ENCODE measurements around the gene TFF2. TPM values are rescaled to one million over a fixed set of nuclear protein-coding genes. Genes with fewer than 3 reads are reported as not detected.

TFF2 gene
- total and polyA plus RNA-seq, 11 donors, result not detected

GRCh38 chr21:42396799-42397745 is 46.3 kb upstream of the TFF2 start:
- peaks cover 0 to 5% (median 0%) of the 10 kb centered on the region in 9 donors for H3K27me3 ChIP-seq
- no peak overlapping the region for H3K4me3 ChIP-seq
- peaks cover 0 to 4% (median 0%) of the 10 kb centered on the region in 12 donors for H3K4me1 ChIP-seq
- WGBS, 4 donors, result 71 to 77% (median 76%) methylated on average over 17 to 19 of the region's 19 CpGs
- intact Hi-C loops (cut with DNase I), result no loop called here
- DNase-seq (peak in 1 of 5 donors; percentile 27), ATAC-seq (no peak)
- TF ChIP-seq CTCF (IDR thresholded peaks at IDR 0.05), result no peak
- TF ChIP-seq POLR2A (IDR thresholded peaks at IDR 0.05), result no peak
- H3K27ac ChIP-seq, result no peak overlapping the region
- H3K9me3 ChIP-seq, result peaks cover 0 to 10% (median 0%) of the 10 kb centered on the region in 12 donors
- H3K36me3 ChIP-seq, result no peaks in the 10 kb centered on the region

DNA sequence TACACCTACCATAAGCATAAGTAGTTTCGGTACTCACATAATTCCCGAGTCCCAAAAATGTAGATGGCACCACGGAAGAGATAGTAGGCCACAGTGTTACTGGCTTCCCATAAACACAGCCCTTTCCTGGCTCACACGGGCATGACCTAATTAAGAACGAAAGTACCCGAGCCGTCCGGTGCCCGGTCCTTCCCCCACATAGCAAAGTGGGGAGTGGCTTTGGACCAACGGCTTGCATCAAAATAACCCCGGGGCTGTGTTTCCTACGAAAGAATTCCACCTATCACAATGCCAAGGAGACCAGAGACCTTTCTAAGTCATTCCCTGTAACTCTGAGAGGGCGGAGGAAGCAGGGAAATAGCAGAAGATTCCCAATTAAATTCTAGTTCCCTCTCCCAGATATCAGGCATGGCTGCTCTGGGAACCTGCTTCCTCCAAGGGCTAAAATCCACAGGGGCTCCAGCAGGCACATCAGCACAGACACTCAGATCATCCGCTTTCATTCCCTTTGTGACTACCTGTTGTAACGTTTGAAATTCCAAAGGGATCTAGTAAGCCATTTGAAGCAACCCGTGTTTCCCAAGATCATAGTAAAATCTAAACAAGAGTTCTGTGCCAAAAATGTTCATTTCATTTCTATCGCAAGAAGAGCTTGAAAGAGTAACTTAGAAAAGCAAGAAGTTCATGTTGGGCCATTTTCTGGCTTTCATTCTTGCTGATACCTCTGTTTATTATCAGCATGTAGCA is 45.3 kb upstream of the TFF2 start, which contains the start of gene TMPRSS3:
TMPRSS3 (minus strand) TSS at position 148 of the 747 bp plus-strand sequence. CDS start 635 bp downstream, outside the sequence.
- intact Hi-C loops (cut with DNase I), result no loop called here
- 86 to 88% (median 87%) methylated on average over 17 of the region's 17 CpGs for WGBS, 4 donors
- peaks cover 0 to 5% (median 0%) of the 10 kb centered on the region in 9 donors for H3K27me3 ChIP-seq
- no peak for DNase-seq
- no peak within 1 kb of the TSS for H3K27ac ChIP-seq
- H3K4me1 ChIP-seq, result peaks cover 0 to 4% (median 0%) of the 10 kb centered on the region in 12 donors
- peaks cover 0 to 3% (median 0%) of the 10 kb centered on the region in 12 donors for H3K9me3 ChIP-seq
- TF ChIP-seq CTCF (IDR thresholded peaks at IDR 0.05), result no peak
- TF ChIP-seq POLR2A (IDR thresholded peaks at IDR 0.05), result no peak
- H3K4me3 ChIP-seq, result no peak within 1 kb of the TSS
- ATAC-seq, result no peak
- H3K36me3 ChIP-seq, result no peaks in the 10 kb centered on the region

DNA sequence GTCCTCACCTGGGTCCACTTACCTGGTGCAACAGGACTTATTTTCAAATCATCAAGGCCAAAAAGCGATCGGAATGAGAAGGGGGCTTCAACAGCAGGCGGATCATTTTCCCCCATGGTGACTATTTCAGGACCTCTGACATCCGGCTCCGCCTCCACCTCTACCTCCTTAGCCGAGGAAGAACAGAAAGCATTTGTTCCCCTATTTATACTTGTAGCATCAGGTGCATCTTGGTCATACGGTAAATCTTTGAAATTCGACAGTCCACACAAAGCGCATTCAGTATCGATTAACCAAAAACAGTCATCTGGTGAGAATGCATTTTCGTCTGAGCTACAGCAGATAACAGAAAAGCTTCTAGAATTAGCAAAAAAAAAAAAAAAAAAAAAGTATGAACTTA is 44.5 kb upstream of the TFF2 start:
- no peak for ATAC-seq
- WGBS, 4 donors, result 91 to 92% (median 91%) methylated on average over 11 of the region's 11 CpGs
- peaks cover 0 to 4% (median 0%) of the 10 kb centered on the region in 12 donors for H3K4me1 ChIP-seq
- intact Hi-C loops (cut with DNase I), result no loop called here
- no peak overlapping the region for H3K27ac ChIP-seq
- DNase-seq, result no peak
- no peak overlapping the region for H3K4me3 ChIP-seq
- no peak for TF ChIP-seq CTCF (IDR thresholded peaks at IDR 0.05)
- no peak for TF ChIP-seq POLR2A (IDR thresholded peaks at IDR 0.05)
- H3K9me3 ChIP-seq, result peaks cover 0 to 3% (median 0%) of the 10 kb centered on the region in 12 donors
- no peaks in the 10 kb centered on the region for H3K36me3 ChIP-seq
- H3K27me3 ChIP-seq, result peaks cover 0 to 3% (median 0%) of the 10 kb centered on the region in 9 donors
